22Rv1 (cell line): ENCODE measurements around the gene CX3CL1.
"Not testable (repeated sequence)": the region's sequence is repeated elsewhere in the genome, so short reads cannot be mapped to it uniquely, and the experiment has no call there.

ENCODE experiments used
- ZFX ChIP-seq: fragments of 450-650 bp; IDR thresholded peaks from 2 replicates; pipeline ENCODE4 v1.6.1; 2017; ENCODE audit warnings: antibody characterized with exemption, borderline replicate concordance
- TF ChIP-seq, protein P1 (sequence below): fragments of 450-650 bp; IDR thresholded peaks from 2 replicates; pipeline ENCODE4 v1.5.1; 2017; ENCODE audit warnings: mild to moderate bottlenecking

- TF ChIP-seq, protein P1, sequence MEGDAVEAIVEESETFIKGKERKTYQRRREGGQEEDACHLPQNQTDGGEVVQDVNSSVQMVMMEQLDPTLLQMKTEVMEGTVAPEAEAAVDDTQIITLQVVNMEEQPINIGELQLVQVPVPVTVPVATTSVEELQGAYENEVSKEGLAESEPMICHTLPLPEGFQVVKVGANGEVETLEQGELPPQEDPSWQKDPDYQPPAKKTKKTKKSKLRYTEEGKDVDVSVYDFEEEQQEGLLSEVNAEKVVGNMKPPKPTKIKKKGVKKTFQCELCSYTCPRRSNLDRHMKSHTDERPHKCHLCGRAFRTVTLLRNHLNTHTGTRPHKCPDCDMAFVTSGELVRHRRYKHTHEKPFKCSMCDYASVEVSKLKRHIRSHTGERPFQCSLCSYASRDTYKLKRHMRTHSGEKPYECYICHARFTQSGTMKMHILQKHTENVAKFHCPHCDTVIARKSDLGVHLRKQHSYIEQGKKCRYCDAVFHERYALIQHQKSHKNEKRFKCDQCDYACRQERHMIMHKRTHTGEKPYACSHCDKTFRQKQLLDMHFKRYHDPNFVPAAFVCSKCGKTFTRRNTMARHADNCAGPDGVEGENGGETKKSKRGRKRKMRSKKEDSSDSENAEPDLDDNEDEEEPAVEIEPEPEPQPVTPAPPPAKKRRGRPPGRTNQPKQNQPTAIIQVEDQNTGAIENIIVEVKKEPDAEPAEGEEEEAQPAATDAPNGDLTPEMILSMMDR, result not testable (repeated sequence)
- not testable (repeated sequence) for TF ChIP-seq ZFX
Observed at GRCh38 chr16:57397493-57397892, 25.2 kb downstream of the CX3CL1 start.
